Measurements from ENCODE around the gene SCAANT1.

DNA sequence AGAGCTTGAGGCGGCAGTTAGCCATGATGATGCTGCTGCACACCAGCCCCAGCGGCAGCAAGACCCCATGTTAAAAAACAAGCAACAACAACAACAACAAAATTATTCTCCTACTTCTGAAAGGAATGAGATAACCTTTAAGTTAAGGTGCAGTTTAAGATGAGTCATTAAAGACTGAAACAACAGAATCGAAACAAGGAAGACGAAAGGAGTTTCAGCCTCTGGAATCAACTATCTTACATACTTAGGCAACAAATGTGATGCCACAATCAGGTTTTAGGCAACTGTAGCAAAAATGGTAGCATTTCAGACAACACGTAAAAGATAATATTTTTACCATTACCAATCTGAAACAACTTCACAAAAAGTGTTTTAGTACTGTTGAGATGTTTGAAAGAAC, 12.2 kb downstream of the SCAANT1 start:
- no peak for TF ChIP-seq POLR2A (IDR thresholded peaks at IDR 0.05)
- TF ChIP-seq, protein P1, sequence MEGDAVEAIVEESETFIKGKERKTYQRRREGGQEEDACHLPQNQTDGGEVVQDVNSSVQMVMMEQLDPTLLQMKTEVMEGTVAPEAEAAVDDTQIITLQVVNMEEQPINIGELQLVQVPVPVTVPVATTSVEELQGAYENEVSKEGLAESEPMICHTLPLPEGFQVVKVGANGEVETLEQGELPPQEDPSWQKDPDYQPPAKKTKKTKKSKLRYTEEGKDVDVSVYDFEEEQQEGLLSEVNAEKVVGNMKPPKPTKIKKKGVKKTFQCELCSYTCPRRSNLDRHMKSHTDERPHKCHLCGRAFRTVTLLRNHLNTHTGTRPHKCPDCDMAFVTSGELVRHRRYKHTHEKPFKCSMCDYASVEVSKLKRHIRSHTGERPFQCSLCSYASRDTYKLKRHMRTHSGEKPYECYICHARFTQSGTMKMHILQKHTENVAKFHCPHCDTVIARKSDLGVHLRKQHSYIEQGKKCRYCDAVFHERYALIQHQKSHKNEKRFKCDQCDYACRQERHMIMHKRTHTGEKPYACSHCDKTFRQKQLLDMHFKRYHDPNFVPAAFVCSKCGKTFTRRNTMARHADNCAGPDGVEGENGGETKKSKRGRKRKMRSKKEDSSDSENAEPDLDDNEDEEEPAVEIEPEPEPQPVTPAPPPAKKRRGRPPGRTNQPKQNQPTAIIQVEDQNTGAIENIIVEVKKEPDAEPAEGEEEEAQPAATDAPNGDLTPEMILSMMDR (IDR thresholded peaks at IDR 0.05): no peak
